Activated T-cell treated with anti-CD3 and anti-CD28 coated beads, Interleukin-2, amount 50 U/mL, for 1 hour (primary cell): ENCODE data around the gene SLX1A.
"Not testable (repeated sequence)": the region's sequence is repeated elsewhere in the genome, so short reads cannot be mapped to it uniquely, and the experiment has no call there.

ENCODE experiments used
- DNase-seq: peaks from one replicate; pipeline ENCODE4 v3.0.0-alpha.2; 2020

SLX1A gene

GRCh38 chr16:30193615-30194014, at the start of gene SLX1A, which contains the start of gene BOLA2B:
Gene SLX1A (plus strand): TSS chr16:30193875. CDS start chr16:30194085, 210 bp downstream.
Gene BOLA2B (minus strand): TSS chr16:30193666. CDS start chr16:30193595, 71 bp downstream.
- DNase-seq, result not testable (repeated sequence)

- DNase-seq, result no peak
These were observed 49.7 kb upstream of the SLX1A start for GRCh38 chr16:30144017-30144416.

- no peak for DNase-seq
These were observed 48.8 kb upstream of the SLX1A start for GRCh38 chr16:30144917-30145316.

GRCh38 chr16:30145657-30146056, 48.0 kb upstream of the SLX1A start:
- no peak for DNase-seq

GRCh38 chr16:30147843-30148510, 45.7 kb upstream of the SLX1A start:
- no peak for DNase-seq

GRCh38 chr16:30149250-30149930, 44.3 kb upstream of the SLX1A start:
- DNase-seq, result no peak

- DNase-seq, result no peak
These were observed 42.6 kb upstream of the SLX1A start for GRCh38 chr16:30151091-30151490.

GRCh38 chr16:30152517-30152916, 41.2 kb upstream of the SLX1A start:
- no peak for DNase-seq

GRCh38 chr16:30155188-30155587, 38.5 kb upstream of the SLX1A start:
- no peak for DNase-seq

GRCh38 chr16:30157214-30157613, 36.5 kb upstream of the SLX1A start:
- DNase-seq, result no peak

- no peak for DNase-seq
These were observed 30.1 kb upstream of the SLX1A start for GRCh38 chr16:30163538-30163937.

- DNase-seq, result no peak
These were observed 27.3 kb upstream of the SLX1A start for GRCh38 chr16:30166202-30166902.

GRCh38 chr16:30168746-30169145, 24.9 kb upstream of the SLX1A start:
- DNase-seq, result not testable (repeated sequence)

GRCh38 chr16:30169416-30169815, 24.3 kb upstream of the SLX1A start:
- DNase-seq, result not testable (repeated sequence)

- DNase-seq, result not testable (repeated sequence)
These were observed 23.5 kb upstream of the SLX1A start for GRCh38 chr16:30170145-30170544.

GRCh38 chr16:30173054-30173453, 20.6 kb upstream of the SLX1A start:
- no peak for DNase-seq

- DNase-seq, result not testable (repeated sequence)
These were observed 16.8 kb upstream of the SLX1A start for GRCh38 chr16:30176876-30177275.

- no peak for DNase-seq
These were observed 14.5 kb upstream of the SLX1A start for GRCh38 chr16:30179195-30179594.

- DNase-seq, result no peak
These were observed 13.7 kb upstream of the SLX1A start for GRCh38 chr16:30179931-30180330.

- DNase-seq, result no peak
These were observed 12.9 kb upstream of the SLX1A start for GRCh38 chr16:30180741-30181140.

- DNase-seq, result peak; percentile 87
These were observed 10.2 kb upstream of the SLX1A start, which contains the start of gene CORO1A for GRCh38 chr16:30183233-30184095. Gene CORO1A (plus strand): TSS chr16:30183602. CDS start chr16:30185210, 1,608 bp downstream.

- peak; percentile 73 for DNase-seq
These were observed 9.4 kb upstream of the SLX1A start for GRCh38 chr16:30184096-30184890.
